SK-N-MC (cell line): ENCODE results near the gene CARD10.

Source experiments
- DNase-seq: peaks from one replicate; pipeline ENCODE4 v3.0.0-alpha.2; 2011; ENCODE audit warnings: low read depth, low spot score
- H3K27ac ChIP-seq: fragments of 200-600 bp; sonication (generic); 2 replicates; pipeline ENCODE4 v1.5.1; 2016; ENCODE audit warnings: mixed run types
- H3K36me3 ChIP-seq: fragments of 200-600 bp; sonication (generic); 2 replicates; pipeline ENCODE4 v1.6.1; 2017; ENCODE audit warnings: antibody characterized with exemption, low read length, mixed read lengths; ENCODE audit not compliant: insufficient read depth
- H3K4me3 ChIP-seq: fragments of 200-600 bp; sonication (generic); 2 replicates; pipeline ENCODE4 v1.5.1; 2016
- H3K9ac ChIP-seq: fragments of 200-600 bp; sonication (generic); 2 replicates; pipeline ENCODE4 v1.8.0; 2017; ENCODE audit warnings: mixed run types, mixed read lengths; ENCODE audit not compliant: insufficient read length
- H3K9me3 ChIP-seq: fragments of 200-600 bp; sonication (generic); 2 replicates; pipeline ENCODE4 v1.6.1; 2017; ENCODE audit warnings: low read depth, mild to moderate bottlenecking, antibody characterized with exemption, low read length, moderate library complexity, mixed read lengths
- EZH2 ChIP-seq: fragments of 200-600 bp; sonication (generic); IDR thresholded peaks from one replicate; pipeline ENCODE4 v1.6.1; 2017; ENCODE audit warnings: antibody characterized with exemption
- FOXP2 ChIP-seq: optimal IDR thresholded peaks from 2 replicates; pipeline ENCODE3; 2011; ENCODE audit warnings: mild to moderate bottlenecking, moderate library complexity; ENCODE audit not compliant: insufficient read depth; ENCODE audit errors: extremely low read length, control extremely low read depth
- POLR2AphosphoS5 ChIP-seq: IDR thresholded peaks from 2 replicates; pipeline ENCODE4 v1.6.1; 2012; ENCODE audit warnings: mild to moderate bottlenecking, low read depth, low read length, borderline replicate concordance

The CARD10 gene

DNA sequence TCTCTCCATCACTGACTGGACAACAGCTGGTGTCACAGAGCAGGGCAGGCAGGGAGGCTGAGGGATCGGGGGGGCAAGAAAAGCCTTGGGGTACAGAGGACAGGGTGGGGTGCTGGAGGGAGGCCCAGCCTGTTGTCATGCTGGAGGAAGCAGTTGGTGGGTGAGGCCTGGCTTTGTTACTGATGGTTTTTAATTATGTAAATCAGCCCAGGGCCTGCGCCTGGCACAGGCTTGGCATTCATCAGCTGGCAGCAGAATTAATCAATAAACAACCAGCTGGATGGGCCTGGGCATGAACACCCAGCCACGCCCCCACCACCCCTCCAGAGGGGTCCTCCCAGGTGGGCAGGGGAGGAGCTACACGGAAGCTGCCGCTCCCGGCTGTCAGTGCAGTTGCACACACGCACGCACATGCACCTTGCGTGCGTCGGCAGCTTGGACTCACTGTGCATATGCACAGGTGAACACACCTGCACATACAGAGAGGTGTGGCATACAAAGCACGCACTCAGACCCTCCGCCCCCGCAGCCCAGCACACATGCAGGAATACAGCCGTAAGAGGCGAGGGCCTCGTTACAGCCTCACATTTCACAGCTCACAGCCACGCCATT lies 70.6 kb downstream of the CARD10 start:
- TF ChIP-seq FOXP2: no peak
- no peak for TF ChIP-seq EZH2
- DNase-seq: no peak

DNA sequence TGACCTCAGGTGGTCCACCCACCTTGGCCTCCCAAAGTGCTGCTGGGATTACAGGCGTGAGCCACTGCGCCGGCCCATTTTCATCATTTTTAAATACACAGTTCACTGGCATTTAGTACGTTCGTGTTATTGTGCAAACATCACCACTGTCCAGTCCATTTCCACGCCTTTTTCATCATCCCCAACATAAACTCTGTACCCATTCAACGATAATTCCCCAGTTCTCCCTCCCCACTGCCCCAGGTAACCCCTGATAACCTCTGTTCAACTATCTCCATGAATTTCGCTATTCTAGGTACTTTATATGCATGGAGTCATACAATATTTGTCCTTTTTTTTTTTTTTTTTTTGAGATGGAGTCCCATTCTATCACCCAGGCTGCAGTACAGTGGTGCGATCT lies 73.7 kb downstream of the CARD10 start:
- no peaks in the 10 kb centered on the region for H3K9me3 ChIP-seq
- no peak for DNase-seq
- H3K4me3 ChIP-seq: no peak overlapping the region
- TF ChIP-seq POLR2AphosphoS5 (no peak), FOXP2 (no peak), EZH2 (no peak)
- H3K9ac ChIP-seq: no peak overlapping the region
- H3K27ac ChIP-seq: no peak overlapping the region
- H3K36me3 ChIP-seq: no peaks in the 10 kb centered on the region

More for the DNA sequence above, 70.6 kb downstream of the CARD10 start:
- no peak overlapping the region for H3K27ac ChIP-seq
- H3K36me3 ChIP-seq: no peaks in the 10 kb centered on the region
- no peak overlapping the region for H3K4me3 ChIP-seq
- no peak overlapping the region for H3K9ac ChIP-seq
- H3K9me3 ChIP-seq: no peaks in the 10 kb centered on the region

DNA sequence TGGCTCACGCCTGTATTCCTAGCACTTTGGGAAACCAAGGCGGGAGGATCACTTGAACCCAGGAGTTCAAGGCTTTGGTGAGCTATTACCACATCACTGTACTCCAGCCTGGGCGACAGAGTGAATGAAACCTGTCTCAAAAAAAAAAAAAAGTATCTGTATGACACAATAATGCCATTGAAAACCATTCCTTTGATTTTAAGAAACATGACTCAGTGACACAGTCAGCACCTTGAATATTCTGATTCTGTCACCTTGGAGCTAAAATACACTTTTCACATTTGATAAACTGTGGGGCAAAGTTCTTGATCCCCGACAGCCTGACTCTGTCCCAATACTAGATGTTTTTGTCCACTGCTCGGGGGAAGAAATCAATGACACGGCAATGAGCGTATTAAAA lies 75.2 kb downstream of the CARD10 start:
- H3K4me3 ChIP-seq: no peak overlapping the region
- no peak overlapping the region for H3K27ac ChIP-seq
- TF ChIP-seq EZH2: no peak
- no peak for TF ChIP-seq POLR2AphosphoS5
- no peak for TF ChIP-seq FOXP2
- DNase-seq: no peak
- H3K9ac ChIP-seq: no peak overlapping the region
- no peaks in the 10 kb centered on the region for H3K36me3 ChIP-seq
- H3K9me3 ChIP-seq: no peaks in the 10 kb centered on the region

DNA sequence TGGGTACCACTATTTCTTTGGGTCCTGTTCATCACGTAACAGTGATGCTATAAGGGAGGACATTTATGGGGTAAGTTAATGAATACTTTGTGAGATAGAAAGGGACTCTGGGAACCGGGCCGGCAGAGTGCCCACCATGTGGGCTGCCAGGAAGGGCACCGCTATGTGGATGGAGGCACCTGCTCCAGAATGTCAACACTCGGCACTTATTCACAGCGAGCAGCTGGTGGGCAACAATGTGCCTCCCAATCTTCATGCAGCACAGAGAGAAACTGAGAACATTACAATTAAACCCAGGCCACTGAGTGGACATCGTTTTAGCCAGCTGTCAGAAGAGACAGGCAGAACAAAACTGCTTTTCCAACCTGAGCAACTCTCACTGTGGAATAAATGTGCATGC lies 76.1 kb downstream of the CARD10 start:
- no peak for DNase-seq
- TF ChIP-seq EZH2 (no peak), POLR2AphosphoS5 (no peak)
- Histone ChIP-seq H3K36me3 (no peaks in the 10 kb centered on the region), H3K9me3 (no peaks in the 10 kb centered on the region), H3K27ac (no peak overlapping the region), H3K4me3 (no peak overlapping the region), H3K9ac (no peak overlapping the region)

GRCh38 chr22:37442537-37442936 lies 76.7 kb downstream of the CARD10 start:
- H3K9ac ChIP-seq: no peak overlapping the region
- no peaks in the 10 kb centered on the region for H3K9me3 ChIP-seq
- no peak for DNase-seq
- TF ChIP-seq POLR2AphosphoS5 (no peak), EZH2 (no peak), FOXP2 (no peak)
- H3K36me3 ChIP-seq: no peaks in the 10 kb centered on the region
- H3K27ac ChIP-seq: no peak overlapping the region
- no peak overlapping the region for H3K4me3 ChIP-seq

- DNase-seq: no peak
- H3K27ac ChIP-seq: no peak overlapping the region
- TF ChIP-seq EZH2 (no peak), POLR2AphosphoS5 (no peak), FOXP2 (no peak)
- H3K9me3 ChIP-seq: no peaks in the 10 kb centered on the region
- no peaks in the 10 kb centered on the region for H3K36me3 ChIP-seq
- no peak overlapping the region for H3K4me3 ChIP-seq
- H3K9ac ChIP-seq: no peak overlapping the region
Measured at GRCh38 chr22:37442135-37442534, 77.1 kb downstream of the CARD10 start.

DNA sequence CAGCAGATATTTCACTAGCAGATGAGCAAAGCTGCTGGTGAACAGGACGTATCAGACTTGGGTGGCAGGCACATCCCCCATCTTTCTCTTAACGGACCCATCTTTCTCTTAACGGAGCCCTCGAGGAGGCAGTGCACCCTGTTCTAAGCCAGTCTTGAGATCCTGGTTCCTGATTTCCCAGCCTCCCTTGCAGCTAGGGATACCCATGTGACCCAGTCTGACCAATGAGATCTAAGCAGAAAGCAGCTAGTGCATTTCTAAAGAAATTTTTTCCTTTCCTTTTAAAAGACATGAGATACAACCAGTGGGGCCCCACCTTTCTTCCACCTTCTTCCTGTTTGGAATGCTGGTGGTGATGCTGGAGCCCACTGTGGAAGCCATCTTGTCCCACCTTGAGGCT lies 78.3 kb downstream of the CARD10 start:
- H3K4me3 ChIP-seq: no peak overlapping the region
- no peaks in the 10 kb centered on the region for H3K36me3 ChIP-seq
- no peaks in the 10 kb centered on the region for H3K9me3 ChIP-seq
- TF ChIP-seq POLR2AphosphoS5: no peak
- no peak for TF ChIP-seq FOXP2
- TF ChIP-seq EZH2: no peak
- H3K27ac ChIP-seq: no peak overlapping the region
- no peak overlapping the region for H3K9ac ChIP-seq
- DNase-seq: no peak
